Karpas-422 (cell line): ENCODE results near the gene GON7. TPM values are rescaled to one million over a fixed set of nuclear protein-coding genes. Genes with fewer than 3 reads are reported as not detected.
"Not testable (repeated sequence)": the region's sequence is repeated elsewhere in the genome, so short reads cannot be mapped to it uniquely, and the experiment has no call there.

Source experiments
- DNase-seq: peaks from one replicate; pipeline ENCODE4 v3.0.0-alpha.2; 2015
- H2AFZ ChIP-seq: fragments of 200-600 bp; sonication (generic); 2 replicates; pipeline ENCODE4 v1.6.1; 2014; ENCODE audit warnings: antibody characterized with exemption, low read length, mixed read lengths
- H3K27ac ChIP-seq: fragments of 200-600 bp; sonication (generic); 2 replicates; pipeline ENCODE4 v1.5.1; 2014; ENCODE audit warnings: mild to moderate bottlenecking, low read length, moderate library complexity
- H3K27me3 ChIP-seq: fragments of 200-600 bp; sonication (generic); 2 replicates; pipeline ENCODE4 v1.6.1; 2014; ENCODE audit warnings: low read length, mixed read lengths
- H3K36me3 ChIP-seq: fragments of 200-600 bp; sonication (generic); 2 replicates; pipeline ENCODE4 v1.6.1; 2014; ENCODE audit warnings: low read length, mixed read lengths; ENCODE audit not compliant: insufficient read depth
- H3K4me1 ChIP-seq: fragments of 200-600 bp; sonication (generic); 2 replicates; pipeline ENCODE4 v1.6.1; 2014; ENCODE audit warnings: mild to moderate bottlenecking, low read length, mixed read lengths
- H3K4me2 ChIP-seq: fragments of 200-600 bp; sonication (generic); 2 replicates; pipeline ENCODE4 v1.6.1; 2014; ENCODE audit warnings: low read length, low read depth, mild to moderate bottlenecking; ENCODE audit not compliant: poor library complexity, severe bottlenecking
- H3K4me3 ChIP-seq: fragments of 200-600 bp; sonication (generic); 2 replicates; pipeline ENCODE4 v1.5.1; 2014; ENCODE audit warnings: mild to moderate bottlenecking, antibody characterized with exemption, low read length, mixed read lengths
- H3K79me2 ChIP-seq: fragments of 200-600 bp; sonication (generic); 2 replicates; pipeline ENCODE4 v1.6.1; 2014; ENCODE audit warnings: mild to moderate bottlenecking, low read length, mixed read lengths
- H3K9ac ChIP-seq: fragments of 200-600 bp; sonication (generic); 2 replicates; pipeline ENCODE4 v1.6.0; 2014; ENCODE audit warnings: low read length
- H3K9me2 ChIP-seq: fragments of 200-600 bp; sonication (generic), shearing (Covaris generic); replicated peaks from 2 replicates; pipeline ENCODE4 v1.6.0; 2014; ENCODE audit warnings: mild to moderate bottlenecking, low read length, moderate library complexity; ENCODE audit not compliant: insufficient read depth
- H3K9me3 ChIP-seq: fragments of 300-700, 200-600 bp; sonication (generic); 2 replicates; pipeline ENCODE4 v1.6.1; 2014; ENCODE audit warnings: low read length, mixed read lengths
- H4K20me1 ChIP-seq: fragments of 200-600 bp; sonication (generic); 2 replicates; pipeline ENCODE4 v1.6.1; 2014; ENCODE audit warnings: mild to moderate bottlenecking, antibody characterized with exemption, low read length, low read depth; ENCODE audit not compliant: insufficient read depth
- total RNA-seq: library from RNA; depleted of rRNA; stranded (reverse); fragments of >200 nt; shearing (Covaris generic); gene quantifications from 2 replicates; pipeline ENCODE4 v1.2.3, GENCODE V29; 2014; ENCODE audit warnings: low replicate concordance

The GON7 gene
- total RNA-seq, 1 experiment from 2014 or later, result 40.6 TPM

DNA sequence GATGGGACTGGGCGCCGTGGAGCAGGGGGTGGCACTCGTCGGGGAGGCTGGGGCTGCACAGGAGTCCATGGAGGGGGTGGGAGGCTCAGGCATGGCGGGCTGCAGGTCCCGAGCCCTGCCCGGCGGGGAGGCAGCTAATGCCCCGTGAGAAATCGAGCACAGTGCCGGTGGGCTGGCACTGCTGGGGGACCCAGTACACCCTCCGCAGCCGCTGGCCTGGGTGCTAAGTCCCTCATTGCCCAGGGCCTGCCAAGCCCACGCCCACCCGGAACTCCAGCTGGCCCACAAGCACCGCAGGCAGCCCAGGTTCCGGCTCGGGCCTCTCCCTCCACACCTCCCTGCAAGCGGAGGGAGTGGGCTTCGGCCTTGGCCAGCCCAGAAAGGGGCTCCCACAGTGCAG is 36.7 kb downstream of the GON7 start:
- H3K9me3 ChIP-seq, DNase-seq, H3K27me3 ChIP-seq, H4K20me1 ChIP-seq, H3K4me3 ChIP-seq, H3K9me2 ChIP-seq, H3K79me2 ChIP-seq, H3K4me2 ChIP-seq, H3K36me3 ChIP-seq, H2AFZ ChIP-seq, H3K9ac ChIP-seq, H3K27ac ChIP-seq, H3K4me1 ChIP-seq: not testable (repeated sequence)

DNA sequence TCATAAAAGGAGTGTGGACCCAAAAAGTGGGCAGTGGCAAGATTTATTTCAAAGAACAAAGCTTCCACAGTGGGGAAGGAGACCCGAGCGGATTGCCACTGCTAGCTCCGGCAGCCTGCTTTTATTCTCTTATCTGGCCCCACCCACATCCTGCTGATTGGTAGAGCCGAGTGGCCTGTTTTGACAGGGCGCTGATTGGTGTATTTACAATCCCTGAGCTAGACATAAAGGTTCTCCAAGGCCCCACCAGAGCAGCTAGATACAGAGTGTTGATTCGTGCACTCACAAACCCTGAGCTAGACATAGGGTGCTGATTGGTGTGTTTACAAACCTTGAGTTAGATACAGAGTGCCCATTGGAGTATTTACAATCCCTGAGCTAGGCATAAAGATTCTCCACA is 37.2 kb downstream of the GON7 start:
- H3K36me3 ChIP-seq, H3K79me2 ChIP-seq, H4K20me1 ChIP-seq, H3K9me2 ChIP-seq, DNase-seq, H3K27me3 ChIP-seq, H3K4me2 ChIP-seq, H2AFZ ChIP-seq, H3K27ac ChIP-seq, H3K9me3 ChIP-seq, H3K9ac ChIP-seq, H3K4me3 ChIP-seq, H3K4me1 ChIP-seq: not testable (repeated sequence)

DNA sequence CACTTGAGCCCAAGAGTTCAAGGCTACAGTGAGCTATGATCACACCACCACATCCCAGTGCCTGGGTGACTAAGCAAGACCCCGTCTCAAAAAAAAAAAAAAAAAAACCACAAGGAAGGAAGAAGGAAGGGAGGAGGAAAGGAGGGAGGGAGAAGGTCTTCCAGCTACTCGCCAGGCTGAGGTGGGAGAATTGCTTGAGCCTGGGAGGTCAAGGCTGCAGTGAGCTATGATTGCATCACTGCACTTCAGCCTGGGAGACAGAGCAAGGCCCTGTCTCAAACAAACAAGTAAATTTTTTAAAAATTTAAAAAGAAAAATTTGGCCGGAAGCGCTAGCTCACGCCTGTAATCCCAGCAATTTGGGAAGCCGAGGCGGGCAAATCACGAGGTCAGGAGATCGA is 38.3 kb downstream of the GON7 start:
- not testable (repeated sequence) for H3K9ac ChIP-seq

GRCh38 chr14:93165271-93166265 is 41.3 kb downstream of the GON7 start:
- H3K4me2 ChIP-seq, DNase-seq, H4K20me1 ChIP-seq, H3K79me2 ChIP-seq, H3K4me3 ChIP-seq, H3K27me3 ChIP-seq, H3K9me3 ChIP-seq, H3K36me3 ChIP-seq, H3K9me2 ChIP-seq, H2AFZ ChIP-seq, H3K9ac ChIP-seq, H3K4me1 ChIP-seq, H3K27ac ChIP-seq: not testable (repeated sequence)

More for the DNA sequence above, 38.3 kb downstream of the GON7 start:
- H3K4me1 ChIP-seq, H3K4me3 ChIP-seq, H3K4me2 ChIP-seq, H3K27me3 ChIP-seq, H2AFZ ChIP-seq, H3K36me3 ChIP-seq, H3K27ac ChIP-seq, H4K20me1 ChIP-seq, DNase-seq, H3K79me2 ChIP-seq, H3K9me2 ChIP-seq, H3K9me3 ChIP-seq: not testable (repeated sequence)

DNA sequence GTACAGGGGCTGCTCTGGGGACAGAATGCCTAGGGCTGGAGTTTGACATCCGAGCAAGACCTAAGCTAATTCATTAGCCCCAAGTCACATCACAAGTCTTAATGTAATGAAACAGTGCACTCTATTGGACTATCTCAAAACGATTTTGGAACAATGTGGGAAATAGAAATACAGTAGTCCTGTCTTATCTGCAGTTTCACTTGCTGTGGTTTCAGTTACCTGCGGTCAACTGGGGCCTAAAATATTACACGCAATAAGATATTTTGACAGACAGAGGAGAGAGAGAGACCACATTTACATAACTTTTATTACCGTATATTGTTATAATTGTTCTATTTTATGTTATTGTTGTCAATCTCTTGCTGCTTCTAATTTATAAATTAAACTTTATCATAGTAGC is 43.3 kb downstream of the GON7 start:
- Histone ChIP-seq H3K9me2 (no peaks in the 10 kb centered on the region), H3K4me3 (no peak overlapping the region), H3K4me1 (no peaks in the 10 kb centered on the region; the same call in 1 of the 2 replicates), H3K79me2 (no peaks in the 10 kb centered on the region), H3K4me2 (no peak overlapping the region), H3K27ac (no peak overlapping the region), H3K27me3 (no peaks in the 10 kb centered on the region), H3K36me3 (no peaks in the 10 kb centered on the region), H2AFZ (no peak overlapping the region), H3K9me3 (no peaks in the 10 kb centered on the region), H4K20me1 (no peaks in the 10 kb centered on the region), H3K9ac (no peak overlapping the region)
- no peak for DNase-seq

GRCh38 chr14:93161411-93161940 is 45.4 kb downstream of the GON7 start:
- Histone ChIP-seq H3K9me3 (no peaks in the 10 kb centered on the region), H2AFZ (no peak overlapping the region), H3K9me2 (no peaks in the 10 kb centered on the region), H4K20me1 (no peaks in the 10 kb centered on the region), H3K9ac (no peak overlapping the region), H3K4me2 (no peak overlapping the region), H3K27ac (no peak overlapping the region), H3K4me3 (no peak overlapping the region), H3K36me3 (no peaks in the 10 kb centered on the region), H3K79me2 (no peaks in the 10 kb centered on the region), H3K27me3 (0 out of 2 replicates have a peak, but pooled peaks cover 2% of the 10 kb centered on the region), H3K4me1 (no peaks in the 10 kb centered on the region; the same call in 1 of the 2 replicates)
- no peak for DNase-seq

DNA sequence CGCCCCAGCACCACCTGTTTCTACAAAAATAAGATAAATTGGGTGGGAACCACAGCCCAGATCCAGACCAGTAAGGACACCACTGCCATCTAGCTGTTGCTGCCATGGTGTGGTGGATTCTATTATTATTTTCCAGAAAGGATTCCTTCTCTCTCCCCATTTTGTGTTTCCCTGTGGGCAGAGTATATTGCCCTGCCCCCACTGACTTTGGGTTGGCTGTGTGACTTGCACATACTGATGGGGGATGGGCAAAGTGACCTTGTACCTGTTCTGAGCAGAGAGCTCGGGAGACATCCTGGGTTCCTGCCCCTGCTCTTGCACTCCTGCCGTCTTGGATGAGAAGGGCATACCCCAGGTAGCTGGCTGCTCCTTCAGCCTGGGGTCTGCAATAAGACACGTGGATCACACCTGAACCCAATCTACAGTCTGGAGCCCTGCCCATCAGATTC is 46.5 kb downstream of the GON7 start:
- H3K4me3 ChIP-seq, result no peak overlapping the region
- no peaks in the 10 kb centered on the region for H3K9me3 ChIP-seq
- H3K27me3 ChIP-seq, result 0 out of 2 replicates have a peak, but pooled peaks cover 2% of the 10 kb centered on the region
- H3K79me2 ChIP-seq, result no peaks in the 10 kb centered on the region
- H3K36me3 ChIP-seq, result no peaks in the 10 kb centered on the region
- no peaks in the 10 kb centered on the region; the same call in 1 of the 2 replicates for H3K4me1 ChIP-seq
- H3K27ac ChIP-seq, result no peak overlapping the region
- DNase-seq, result peak; percentile 65
- no peak overlapping the region for H3K9ac ChIP-seq
- H2AFZ ChIP-seq, result no peak overlapping the region
- no peak overlapping the region for H3K4me2 ChIP-seq
- H4K20me1 ChIP-seq, result no peaks in the 10 kb centered on the region
- H3K9me2 ChIP-seq, result no peaks in the 10 kb centered on the region

- not testable (repeated sequence) for H3K27me3 ChIP-seq, H4K20me1 ChIP-seq, H3K9me2 ChIP-seq, H3K4me3 ChIP-seq, DNase-seq, H3K4me1 ChIP-seq, H3K36me3 ChIP-seq, H2AFZ ChIP-seq, H3K9me3 ChIP-seq, H3K9ac ChIP-seq, H3K27ac ChIP-seq, H3K79me2 ChIP-seq, H3K4me2 ChIP-seq
Measured at GRCh38 chr14:93159625-93160352, 47.1 kb downstream of the GON7 start.
